Activated T-cell treated with anti-CD3 and anti-CD28 coated beads, Interleukin-2, amount 50 U/mL, for 48 hours (primary cell): ENCODE measurements around the gene LMLN.
"Not testable (repeated sequence)": the region's sequence is repeated elsewhere in the genome, so short reads cannot be mapped to it uniquely, and the experiment has no call there.

Experiments used
- DNase-seq, 2 experiments: peaks; one replicate each; pipeline ENCODE4 v3.0.0-alpha.2; 2020

Gene LMLN

DNA sequence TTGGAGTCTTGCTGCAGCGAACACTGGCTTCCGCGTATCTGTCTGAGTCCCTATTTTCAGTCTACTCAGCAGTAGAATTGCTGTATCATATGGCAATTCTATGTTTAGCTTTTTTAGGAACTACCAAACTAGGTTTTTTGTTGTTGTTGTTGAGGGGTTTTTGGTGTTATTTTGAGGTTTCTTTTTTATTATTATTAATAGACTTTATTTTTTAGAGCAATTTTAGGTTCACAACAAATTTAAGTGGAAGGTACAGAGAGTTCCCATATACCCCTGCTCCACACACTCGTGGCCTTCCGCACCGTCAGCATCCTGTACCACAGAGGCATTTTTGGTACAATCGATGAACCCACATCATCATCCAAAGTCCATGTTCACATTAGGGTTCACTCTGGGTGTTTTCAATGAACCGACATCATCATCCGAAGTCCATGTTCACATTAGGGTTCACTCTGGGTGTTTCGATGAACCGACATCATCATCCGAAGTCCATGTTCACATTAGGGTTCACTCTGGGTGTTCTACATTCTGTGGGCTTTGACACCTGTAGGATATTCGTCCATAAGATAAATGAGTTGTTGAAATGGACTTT, 67.9 kb downstream of the LMLN start:
- DNase-seq: no peak

DNA sequence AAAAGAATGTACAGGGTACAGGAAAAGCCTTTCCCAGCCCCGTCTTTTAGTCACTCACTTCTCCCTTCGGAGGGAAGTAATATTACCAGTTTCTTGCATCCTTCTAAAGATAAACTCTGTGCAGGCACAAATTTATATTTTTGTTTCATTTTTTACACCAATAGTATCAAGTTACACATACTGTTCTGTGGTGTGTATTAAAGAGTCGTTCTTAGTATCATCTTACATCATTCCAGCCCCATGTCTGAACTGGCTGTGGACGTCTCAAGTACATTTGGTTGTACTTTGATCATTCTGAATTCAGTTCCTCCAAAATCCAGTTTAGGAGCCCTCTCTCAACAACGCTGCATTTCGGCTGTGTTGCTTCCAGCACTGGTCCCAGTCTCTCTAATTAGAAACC, 68.7 kb downstream of the LMLN start:
- DNase-seq: no peak

- no peak for DNase-seq
Measured at GRCh38 chr3:198030125-198030524, 70.1 kb downstream of the LMLN start.

DNA sequence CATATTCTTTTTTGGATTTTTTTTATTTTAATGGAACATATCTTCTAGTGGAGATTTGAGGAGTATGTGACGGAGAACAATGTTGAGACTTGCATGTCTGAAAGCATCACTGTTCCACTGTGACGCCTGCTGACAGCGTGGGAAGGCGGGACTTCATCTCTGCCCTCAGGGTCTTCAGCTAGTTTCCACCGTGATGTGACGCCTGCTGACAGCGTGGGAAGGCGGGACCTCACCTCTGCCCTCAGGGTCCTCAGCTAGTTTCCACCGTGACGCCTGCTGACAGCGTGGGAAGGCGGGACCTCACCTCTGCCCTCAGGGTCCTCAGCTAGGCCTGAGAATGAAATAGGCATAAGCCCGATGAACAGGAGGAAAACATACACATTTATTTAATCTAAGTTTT, 70.7 kb downstream of the LMLN start:
- no peak for DNase-seq

DNA sequence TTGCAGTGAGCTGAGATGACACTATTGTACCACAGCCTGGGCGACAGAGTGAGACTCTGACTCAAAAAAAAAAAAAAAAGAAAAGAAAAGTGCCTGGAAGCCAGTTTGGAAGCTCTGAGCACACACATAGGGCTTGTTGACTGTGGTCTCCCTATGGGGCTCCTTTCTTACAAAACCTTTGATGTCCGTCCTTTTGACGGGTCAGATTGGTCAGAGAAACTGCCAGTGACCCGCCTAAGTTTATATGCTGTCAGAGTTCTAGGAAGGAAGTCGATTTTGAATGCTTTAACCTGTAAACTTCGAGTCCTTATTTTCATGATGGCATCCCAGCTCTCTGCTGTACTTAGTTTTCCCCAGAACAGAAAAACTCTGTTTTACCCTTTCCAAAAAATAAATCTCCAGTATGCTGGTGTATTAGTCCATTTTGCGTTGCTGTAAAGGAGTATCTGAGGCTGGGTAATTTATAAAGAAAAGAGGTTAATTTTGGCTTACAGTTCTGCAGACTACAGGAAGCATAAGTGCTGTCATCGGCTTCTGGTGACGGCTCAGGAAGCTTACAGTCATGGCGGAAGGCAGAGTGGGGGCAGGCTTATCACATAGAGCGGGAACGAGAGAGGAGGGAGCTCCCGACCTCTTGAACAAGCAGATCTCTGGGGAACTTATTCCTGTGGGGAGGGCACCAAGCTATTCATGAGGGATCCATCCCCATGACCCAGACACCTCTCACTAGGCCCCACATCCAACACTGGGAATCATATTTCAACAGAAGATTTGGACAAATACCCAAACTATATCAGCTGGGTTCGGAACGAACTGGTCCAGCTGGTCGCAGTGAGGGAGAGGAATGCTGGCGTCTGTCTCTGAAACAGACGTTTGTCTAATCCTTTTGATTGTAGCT, 72.3 kb downstream of the LMLN start:
- no peak for DNase-seq

DNA sequence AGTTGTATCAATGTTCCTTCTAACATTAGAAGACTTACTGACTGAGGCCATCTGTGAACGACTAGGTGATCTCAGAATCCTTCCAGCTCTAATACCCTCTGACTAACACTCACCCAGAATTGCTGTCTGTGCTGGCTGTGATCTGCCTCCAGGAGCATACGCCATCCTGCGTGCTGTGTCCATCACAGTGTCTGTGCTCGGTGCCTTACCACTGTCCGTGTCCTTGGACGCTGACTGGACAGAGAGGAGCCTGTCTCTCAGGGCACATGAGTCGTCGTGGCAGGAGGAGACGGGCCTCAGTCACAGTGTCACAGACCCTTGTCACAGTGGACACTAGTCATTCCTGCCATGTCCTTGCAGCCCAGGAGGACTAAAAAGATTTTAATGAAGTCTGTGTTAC, 83.1 kb downstream of the LMLN start:
- no peak for DNase-seq

DNA sequence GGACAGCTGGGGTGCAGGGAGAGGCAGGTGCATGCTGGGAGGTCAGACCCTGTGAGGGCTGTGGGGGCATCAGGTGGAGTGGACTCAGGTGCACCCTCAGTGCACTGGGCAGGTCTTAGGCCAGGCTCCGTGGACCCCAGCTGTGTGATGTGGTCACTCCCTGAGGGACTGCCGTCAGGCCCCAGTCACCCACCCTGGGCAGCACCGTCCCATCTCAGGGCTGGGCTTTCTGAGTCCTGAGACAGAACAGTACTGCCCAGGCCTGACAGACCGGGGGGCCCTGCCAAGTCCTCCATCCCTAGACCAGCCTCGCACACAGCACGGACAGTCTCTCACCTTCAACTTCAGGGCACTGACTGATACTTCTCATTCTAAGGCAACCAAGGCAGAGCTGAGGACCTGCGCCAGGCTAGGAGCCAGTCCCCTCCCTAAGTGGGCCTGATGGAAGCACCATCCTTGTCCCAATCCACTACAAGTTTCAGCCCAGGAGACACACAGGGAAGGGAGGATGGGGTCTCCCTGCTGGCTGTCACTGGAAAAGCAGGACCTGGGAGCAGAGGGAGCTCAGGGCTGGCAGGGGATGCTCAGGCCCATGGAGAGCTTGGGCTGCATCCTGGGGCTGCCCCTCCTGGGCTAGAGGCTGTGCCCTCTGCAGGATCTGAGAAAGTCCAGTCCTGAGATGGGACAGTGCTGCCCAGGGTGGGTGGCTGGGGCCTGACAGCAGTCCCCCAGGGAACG, 86.3 kb downstream of the LMLN start:
- no peak for DNase-seq

DNA sequence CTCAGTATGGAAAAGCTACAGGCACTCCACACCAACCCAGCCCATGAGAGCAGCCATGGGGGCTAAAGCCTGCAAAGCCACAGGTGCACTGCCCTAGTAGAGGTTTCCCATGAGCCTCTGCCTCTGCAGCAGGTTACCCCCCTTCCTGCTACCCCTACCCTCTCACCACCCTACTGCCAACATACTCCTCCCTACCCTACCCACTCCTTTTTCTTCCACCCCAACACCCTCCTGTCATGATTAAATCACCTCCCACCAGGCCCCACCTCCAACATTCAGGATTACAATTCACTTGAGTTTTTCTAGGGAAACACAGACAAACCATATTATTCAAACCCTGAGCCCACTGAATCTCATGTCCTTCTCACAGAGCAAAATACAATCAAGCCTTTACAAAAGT, 88.4 kb downstream of the LMLN start:
- no peak for DNase-seq

- DNase-seq: no peak
Measured at GRCh38 chr3:198051836-198052235, 91.8 kb downstream of the LMLN start.

DNA sequence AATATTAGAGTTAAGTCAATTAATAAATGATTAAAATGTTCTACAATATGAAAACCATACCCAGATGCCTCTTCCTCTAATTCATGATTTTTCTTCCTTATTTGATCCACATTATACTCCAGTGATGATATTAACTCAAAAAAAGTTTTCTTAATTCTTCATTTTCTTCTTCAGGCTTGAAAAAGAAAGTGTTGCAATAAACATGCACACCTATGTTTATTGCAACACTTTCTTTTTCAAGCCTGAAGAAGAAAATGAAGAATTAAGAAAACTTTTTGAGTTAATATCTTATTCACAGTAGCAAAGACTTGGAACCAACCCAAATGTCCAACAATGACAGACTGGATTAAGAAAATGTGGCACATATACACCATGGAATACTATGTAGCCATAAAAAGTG, 93.4 kb downstream of the LMLN start:
- not testable (repeated sequence) for DNase-seq

DNA sequence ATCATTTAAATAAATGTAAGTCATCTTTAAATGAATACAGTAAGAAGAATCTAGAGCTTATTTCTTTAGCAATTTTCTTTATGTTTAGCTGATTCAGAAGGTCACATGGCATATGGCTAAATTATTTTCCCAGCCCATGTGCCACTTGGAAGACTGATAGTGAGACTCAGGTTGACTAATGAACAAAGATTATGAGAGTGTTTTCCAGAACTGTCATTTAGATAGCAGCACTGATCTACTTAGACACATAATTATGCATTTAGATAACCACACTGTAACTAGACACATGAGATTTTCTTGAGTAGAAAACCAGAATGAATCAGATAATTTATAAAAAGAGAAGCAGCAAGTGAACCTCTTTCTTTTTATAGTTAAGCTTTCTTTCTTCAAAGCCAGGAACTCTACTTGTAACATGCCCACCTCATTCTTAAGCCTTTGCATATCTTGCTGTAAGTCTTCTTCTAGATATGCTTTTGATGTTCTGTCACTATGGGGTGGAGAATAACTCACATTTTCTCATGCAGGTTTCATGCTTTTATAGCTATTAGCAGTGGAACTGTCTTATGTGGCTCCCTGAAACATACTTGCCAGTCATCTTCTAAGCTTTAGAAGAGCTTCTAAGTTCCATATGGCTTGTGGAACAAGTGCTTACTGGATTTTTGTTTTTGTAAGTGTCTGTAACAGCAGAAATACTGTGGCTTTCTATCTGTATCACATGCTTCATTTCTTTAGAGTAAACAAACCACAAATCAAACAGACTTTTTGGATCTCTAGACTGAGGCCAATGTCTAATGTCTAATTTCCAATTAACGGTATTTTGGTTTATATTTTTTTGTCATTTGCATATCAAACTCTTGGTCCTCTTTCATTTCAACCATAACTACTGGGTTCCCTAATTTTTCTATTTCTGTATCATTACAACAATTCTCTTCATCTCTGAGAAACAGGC, 101.4 kb downstream of the LMLN start:
- DNase-seq: no peak

DNA sequence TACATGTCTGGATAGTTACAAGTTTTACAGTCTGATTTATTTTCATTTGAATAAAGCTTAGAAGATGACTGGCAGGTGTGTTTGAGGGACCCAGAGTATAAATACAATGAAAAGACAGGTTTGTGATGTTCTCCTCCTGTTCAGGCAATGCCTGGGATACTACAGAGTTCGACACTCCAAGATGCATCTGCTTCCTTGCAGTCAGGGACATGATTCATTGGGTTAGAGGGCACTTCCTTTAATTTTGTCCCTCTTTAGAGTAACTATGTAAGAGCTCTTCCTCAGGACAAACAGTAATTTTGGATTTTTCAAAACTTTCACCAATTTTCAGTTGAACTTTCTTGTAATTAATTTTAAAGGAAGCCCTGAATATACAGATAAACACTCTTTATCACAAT, 102.0 kb downstream of the LMLN start:
- no peak for DNase-seq

GRCh38 chr3:198064420-198064819, 104.4 kb downstream of the LMLN start:
- DNase-seq: no peak

GRCh38 chr3:198065897-198066296, 105.9 kb downstream of the LMLN start:
- no peak for DNase-seq

- no peak for DNase-seq
Measured at GRCh38 chr3:198067416-198067815, 107.4 kb downstream of the LMLN start.

- no peak for DNase-seq
Measured at GRCh38 chr3:198070871-198071270, 110.9 kb downstream of the LMLN start.

- DNase-seq: peak; percentile 61 to 69
Measured at GRCh38 chr3:198071602-198072287, 111.7 kb downstream of the LMLN start.

DNA sequence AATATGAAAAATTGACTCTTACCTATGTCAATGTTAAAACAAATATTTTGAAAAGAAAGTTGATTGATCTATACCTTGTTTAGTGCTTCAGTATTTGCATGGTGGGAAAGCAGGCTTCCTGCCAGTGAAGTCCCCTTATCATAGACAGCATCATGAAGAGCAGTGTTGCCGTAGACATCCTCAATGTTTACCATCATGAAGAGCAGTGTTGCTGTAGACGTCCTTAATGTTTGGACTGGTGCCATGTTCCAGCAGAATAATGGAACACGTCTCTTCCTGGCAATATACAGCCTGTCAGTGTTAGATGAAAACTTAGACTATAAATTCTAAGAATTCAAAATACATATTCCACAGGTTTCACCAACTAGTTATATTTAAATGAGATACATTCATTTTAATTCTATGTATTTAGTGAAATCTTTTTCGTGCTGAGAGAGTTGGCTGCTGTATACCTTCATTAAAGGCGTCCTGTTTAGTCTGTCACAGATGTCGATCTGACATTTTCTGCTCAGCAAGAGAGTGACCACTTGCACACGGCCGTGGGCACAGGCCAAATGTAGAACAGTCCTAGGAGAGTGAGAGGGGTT, 116.8 kb downstream of the LMLN start:
- DNase-seq: no peak

DNA sequence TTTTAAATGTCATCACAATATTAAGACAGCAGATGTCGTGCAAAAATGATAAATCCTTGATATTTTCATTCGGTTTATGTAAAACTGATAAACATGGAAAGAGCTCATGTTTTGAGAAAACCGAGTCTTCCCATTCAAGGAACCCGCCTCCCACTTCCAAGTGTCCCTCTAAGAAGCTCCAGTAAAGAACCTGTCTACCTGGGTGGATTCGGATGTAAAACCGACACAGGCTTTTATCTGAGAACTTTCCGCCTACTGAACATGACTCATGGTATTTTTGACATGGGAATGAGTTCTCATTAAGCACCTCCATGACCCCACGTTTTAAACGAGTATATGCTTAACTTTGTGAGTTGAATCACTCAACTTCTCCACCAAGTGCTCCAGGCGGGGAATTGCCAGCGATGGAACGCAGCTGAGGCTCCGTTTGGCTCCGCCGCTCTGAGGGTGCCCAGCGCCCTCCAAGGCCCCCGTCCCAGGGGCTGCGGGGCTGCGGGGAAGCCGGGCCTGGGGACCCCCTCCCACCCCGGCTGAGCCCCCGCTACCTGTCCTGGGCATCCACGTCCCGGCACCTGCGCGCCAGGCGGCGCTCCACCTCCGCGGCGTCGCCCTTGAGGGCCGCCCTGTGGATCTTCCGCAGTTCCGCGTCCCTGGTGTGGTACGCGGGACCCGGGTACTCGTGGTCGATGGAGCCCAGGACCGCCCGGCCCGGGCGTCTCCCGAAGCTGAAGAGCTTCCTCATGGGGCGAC, 119.9 kb downstream of the LMLN start:
- peak; percentile 73 to 74 for DNase-seq

DNA sequence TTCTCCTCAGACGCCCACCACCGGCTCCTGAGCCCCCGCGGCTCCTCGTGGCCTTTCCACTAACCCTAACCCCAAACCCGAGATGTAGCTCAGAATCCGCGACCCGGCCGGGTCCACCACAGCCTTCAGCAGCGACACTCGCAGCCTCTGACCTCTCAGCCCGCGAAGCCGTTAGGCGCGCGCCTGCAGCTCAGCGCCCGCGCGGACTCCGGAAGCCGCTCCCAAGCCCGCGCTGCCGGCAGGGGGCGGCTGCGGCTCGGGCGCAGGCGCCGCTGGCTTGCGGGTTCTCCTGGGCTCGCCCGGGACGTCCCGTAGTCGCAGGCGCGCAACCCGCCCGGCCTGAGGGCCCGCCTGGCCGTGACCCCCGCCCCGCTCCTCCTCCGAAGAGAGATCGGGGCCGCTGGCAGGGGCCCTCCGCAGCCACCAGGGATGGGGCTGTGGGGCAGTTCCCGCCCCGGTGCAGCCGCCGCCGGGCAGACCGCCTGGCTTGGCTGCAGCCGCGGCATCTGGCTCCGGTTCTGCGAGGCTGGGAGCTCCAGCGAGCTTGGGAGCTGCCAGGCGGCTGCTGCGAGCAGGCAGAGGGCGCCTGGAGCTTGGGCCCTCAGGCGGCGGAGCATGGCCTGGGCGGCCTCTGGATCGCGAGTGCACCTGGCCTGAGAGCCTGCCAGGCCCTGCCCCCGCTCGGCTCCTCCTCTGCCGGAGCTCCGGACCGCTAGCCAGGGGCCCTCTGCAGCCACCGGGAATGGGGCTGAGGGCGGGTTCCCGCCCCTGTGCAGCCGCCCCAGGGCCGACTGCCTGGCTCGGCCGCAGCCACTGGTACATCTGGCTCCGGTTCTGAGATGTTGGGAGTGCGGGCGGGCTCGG, 120.7 kb downstream of the LMLN start:
- DNase-seq: peak; percentile 83 to 90
